ENCODE data around the gene EFNB1.

DNA sequence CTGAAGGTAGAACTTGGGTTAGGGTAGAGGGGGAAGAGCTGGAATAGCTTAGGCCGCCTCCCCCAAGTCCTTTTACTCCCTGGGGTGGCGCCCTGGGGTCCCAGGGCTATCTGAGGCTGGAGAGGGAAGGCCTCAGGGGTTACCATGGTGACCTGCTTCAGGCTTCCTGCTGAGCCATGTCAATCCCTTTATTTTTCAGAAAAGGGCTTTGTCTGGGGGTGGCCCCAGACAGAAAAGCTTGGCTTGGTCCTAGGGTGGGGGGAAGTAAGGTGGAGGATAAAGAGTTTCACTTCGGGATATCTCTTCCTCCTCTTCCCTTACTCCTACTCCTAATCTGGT lies 6.3 kb downstream of the EFNB1 start:
- TF ChIP-seq HNRNPH1 (optimal IDR thresholded peaks at IDR 0.05; ENCODE audit: low read depth, low read length): no peak
- no peak for TF ChIP-seq SREBF1 (IDR thresholded peaks at IDR 0.05; ENCODE audit: borderline replicate concordance, low read depth, low read length)
- TF ChIP-seq, protein P1, sequence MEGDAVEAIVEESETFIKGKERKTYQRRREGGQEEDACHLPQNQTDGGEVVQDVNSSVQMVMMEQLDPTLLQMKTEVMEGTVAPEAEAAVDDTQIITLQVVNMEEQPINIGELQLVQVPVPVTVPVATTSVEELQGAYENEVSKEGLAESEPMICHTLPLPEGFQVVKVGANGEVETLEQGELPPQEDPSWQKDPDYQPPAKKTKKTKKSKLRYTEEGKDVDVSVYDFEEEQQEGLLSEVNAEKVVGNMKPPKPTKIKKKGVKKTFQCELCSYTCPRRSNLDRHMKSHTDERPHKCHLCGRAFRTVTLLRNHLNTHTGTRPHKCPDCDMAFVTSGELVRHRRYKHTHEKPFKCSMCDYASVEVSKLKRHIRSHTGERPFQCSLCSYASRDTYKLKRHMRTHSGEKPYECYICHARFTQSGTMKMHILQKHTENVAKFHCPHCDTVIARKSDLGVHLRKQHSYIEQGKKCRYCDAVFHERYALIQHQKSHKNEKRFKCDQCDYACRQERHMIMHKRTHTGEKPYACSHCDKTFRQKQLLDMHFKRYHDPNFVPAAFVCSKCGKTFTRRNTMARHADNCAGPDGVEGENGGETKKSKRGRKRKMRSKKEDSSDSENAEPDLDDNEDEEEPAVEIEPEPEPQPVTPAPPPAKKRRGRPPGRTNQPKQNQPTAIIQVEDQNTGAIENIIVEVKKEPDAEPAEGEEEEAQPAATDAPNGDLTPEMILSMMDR (IDR thresholded peaks at IDR 0.05 in 2 of 3, conservative IDR thresholded peaks at IDR 0.05 in 1 of 3; ENCODE audit: insufficient read depth in 2 of 3, low read depth in 1 of 3, low read length in 3 of 3): no peak
- TF ChIP-seq ZNF830 (CRISPR knock-in tag; IDR thresholded peaks at IDR 0.05): no peak
- no peak for TF ChIP-seq MAFK (IDR thresholded peaks at IDR 0.05; ENCODE audit: low read length)
- TF ChIP-seq, protein P2, sequence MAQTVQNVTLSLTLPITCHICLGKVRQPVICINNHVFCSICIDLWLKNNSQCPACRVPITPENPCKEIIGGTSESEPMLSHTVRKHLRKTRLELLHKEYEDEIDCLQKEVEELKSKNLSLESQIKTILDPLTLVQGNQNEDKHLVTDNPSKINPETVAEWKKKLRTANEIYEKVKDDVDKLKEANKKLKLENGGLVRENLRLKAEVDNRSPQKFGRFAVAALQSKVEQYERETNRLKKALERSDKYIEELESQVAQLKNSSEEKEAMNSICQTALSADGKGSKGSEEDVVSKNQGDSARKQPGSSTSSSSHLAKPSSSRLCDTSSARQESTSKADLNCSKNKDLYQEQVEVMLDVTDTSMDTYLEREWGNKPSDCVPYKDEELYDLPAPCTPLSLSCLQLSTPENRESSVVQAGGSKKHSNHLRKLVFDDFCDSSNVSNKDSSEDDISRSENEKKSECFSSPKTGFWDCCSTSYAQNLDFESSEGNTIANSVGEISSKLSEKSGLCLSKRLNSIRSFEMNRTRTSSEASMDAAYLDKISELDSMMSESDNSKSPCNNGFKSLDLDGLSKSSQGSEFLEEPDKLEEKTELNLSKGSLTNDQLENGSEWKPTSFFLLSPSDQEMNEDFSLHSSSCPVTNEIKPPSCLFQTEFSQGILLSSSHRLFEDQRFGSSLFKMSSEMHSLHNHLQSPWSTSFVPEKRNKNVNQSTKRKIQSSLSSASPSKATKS (CRISPR knock-in tag; IDR thresholded peaks at IDR 0.05): no peak
- TF ChIP-seq CHD2 (IDR thresholded peaks at IDR 0.05; ENCODE audit: low read depth, low read length): no peak

Data from K562 (cell line).